OCI-LY1 (cell line): Measurements from ENCODE around the gene ARPC5L.
A peak's percentile ranks its signal among the peaks of the same experiment; 100 is the strongest.

Source experiments
- H2AFZ ChIP-seq: fragments of 200-600 bp; sonication (generic), shearing (Covaris generic); 2 replicates; pipeline ENCODE4 v1.6.0; 2014; ENCODE audit warnings: antibody characterized with exemption, mild to moderate bottlenecking, low read length
- H3F3A ChIP-seq: fragments of 200-600 bp; sonication (generic), shearing (Covaris generic); 2 replicates; pipeline ENCODE4 v1.6.0; 2014; ENCODE audit warnings: mild to moderate bottlenecking, antibody characterized with exemption, low read length, moderate library complexity; ENCODE audit not compliant: insufficient read depth
- H3K27ac ChIP-seq: fragments of 200-600 bp; sonication (generic); 2 replicates; pipeline ENCODE4 v1.5.1; 2014; ENCODE audit warnings: low read length, mixed run types, mild to moderate bottlenecking, low read depth; ENCODE audit not compliant: poor library complexity, severe bottlenecking
- H3K27me3 ChIP-seq: fragments of 200-600 bp; sonication (generic); 2 replicates; pipeline ENCODE4 v1.6.0; 2014; ENCODE audit warnings: antibody characterized with exemption, mild to moderate bottlenecking, low read length, moderate library complexity; ENCODE audit not compliant: insufficient read depth
- H3K36me3 ChIP-seq: fragments of 200-600 bp; sonication (generic); 2 replicates; pipeline ENCODE4 v1.6.1; 2014; ENCODE audit warnings: mild to moderate bottlenecking, antibody characterized with exemption, low read length, moderate library complexity, mixed read lengths; ENCODE audit not compliant: insufficient read depth
- H3K4me1 ChIP-seq: fragments of 200-600 bp; sonication (generic); 2 replicates; pipeline ENCODE4 v1.5.1; 2014; ENCODE audit warnings: mild to moderate bottlenecking, low read length, moderate library complexity; ENCODE audit not compliant: insufficient read depth, severe bottlenecking
- H3K4me2 ChIP-seq: fragments of 200-600 bp; sonication (generic), shearing (Covaris generic); 2 replicates; pipeline ENCODE4 v1.6.1; 2014; ENCODE audit warnings: low read length
- H3K4me3 ChIP-seq: fragments of 200-600 bp; sonication (generic); 2 replicates; pipeline ENCODE4 v1.5.1; 2014; ENCODE audit warnings: low read length, low read depth, mild to moderate bottlenecking, mixed read lengths; ENCODE audit not compliant: poor library complexity, severe bottlenecking
- H3K79me2 ChIP-seq: fragments of 200-600 bp; shearing (Covaris generic); 2 replicates; pipeline ENCODE4 v1.6.1; 2016; ENCODE audit warnings: mixed run types, low read length, mixed read lengths; ENCODE audit not compliant: insufficient read depth
- H3K9ac ChIP-seq: fragments of 200-600 bp; sonication (generic), shearing (Covaris generic); 2 replicates; pipeline ENCODE4 v1.6.1; 2014; ENCODE audit warnings: mild to moderate bottlenecking, low read length, mixed read lengths
- H3K9me2 ChIP-seq: fragments of 200-600 bp; sonication (generic), shearing (Covaris generic); 2 replicates; pipeline ENCODE4 v1.6.1; 2014; ENCODE audit warnings: low read depth, mild to moderate bottlenecking, low read length, mixed read lengths
- H3K9me3 ChIP-seq: fragments of 200-600 bp; shearing (Covaris generic); 2 replicates; pipeline ENCODE4 v1.6.1; 2014; ENCODE audit warnings: low read length, mixed read lengths
- H4K20me1 ChIP-seq: fragments of 200-600 bp; sonication (generic), shearing (Covaris generic); 2 replicates; pipeline ENCODE4 v1.6.0; 2016; ENCODE audit warnings: mild to moderate bottlenecking, low read length; ENCODE audit not compliant: insufficient read depth
- EZH2 ChIP-seq: fragments of 200-600 bp; sonication (generic), shearing (Covaris generic); IDR thresholded peaks from 2 replicates; pipeline ENCODE4 v1.8.0; 2017; ENCODE audit warnings: borderline replicate concordance, mixed run types, mild to moderate bottlenecking, antibody characterized with exemption, low read length, moderate library complexity, mixed read lengths
- TF ChIP-seq, protein P1 (sequence below): fragments of 200-600 bp; sonication (generic), shearing (Covaris generic); IDR thresholded peaks from 2 replicates; pipeline ENCODE4 v1.5.1; 2017; ENCODE audit warnings: mild to moderate bottlenecking, antibody characterized with exemption, low read length, moderate library complexity, mixed read lengths

Gene ARPC5L

DNA sequence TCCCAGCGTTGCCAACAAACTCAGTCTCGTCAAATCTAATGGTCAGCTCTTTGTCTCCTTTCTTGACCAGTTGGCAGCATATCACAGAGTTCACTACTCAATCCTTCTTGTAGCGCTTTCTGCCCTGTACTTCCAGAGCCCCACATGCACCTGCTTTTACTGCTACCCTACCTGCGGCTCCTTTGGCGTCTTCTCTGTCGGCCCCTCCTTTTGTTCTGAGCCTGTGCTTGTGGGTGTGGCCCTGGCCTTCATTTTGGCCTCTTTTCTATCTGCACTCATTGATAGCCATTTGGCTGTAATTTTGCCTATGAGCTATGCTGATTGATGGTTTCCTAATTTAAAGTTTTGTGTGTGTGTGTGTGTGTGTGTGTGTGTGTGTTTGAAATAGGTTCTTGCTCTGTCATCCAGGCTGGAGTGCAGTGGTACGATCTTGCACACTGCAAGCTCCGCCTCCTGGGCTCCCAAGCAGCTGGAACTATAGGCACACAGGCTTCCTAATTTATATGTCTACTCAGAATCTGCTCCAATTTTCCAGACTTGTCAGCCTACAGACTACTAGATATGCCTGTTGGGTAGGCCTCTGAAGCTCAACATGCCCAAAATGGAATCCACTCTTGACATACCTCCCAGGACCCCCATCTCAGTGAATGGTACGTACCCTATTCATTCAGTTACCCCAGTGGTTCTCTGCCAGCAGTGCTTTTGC is 32.3 kb downstream of the ARPC5L start:
- peaks cover 60% of the 10 kb centered on the region; the same call in 1 of the 2 replicates for H3K36me3 ChIP-seq
- H3K4me1 ChIP-seq = no peaks in the 10 kb centered on the region
- no peaks in the 10 kb centered on the region for H3K9me3 ChIP-seq
- no peaks in the 10 kb centered on the region for H3K9me2 ChIP-seq
- no peaks in the 10 kb centered on the region for H4K20me1 ChIP-seq
- H3K4me3 ChIP-seq = no peak overlapping the region
- H3K9ac ChIP-seq = no peak overlapping the region
- no peak for TF ChIP-seq EZH2
- TF ChIP-seq, protein P1, sequence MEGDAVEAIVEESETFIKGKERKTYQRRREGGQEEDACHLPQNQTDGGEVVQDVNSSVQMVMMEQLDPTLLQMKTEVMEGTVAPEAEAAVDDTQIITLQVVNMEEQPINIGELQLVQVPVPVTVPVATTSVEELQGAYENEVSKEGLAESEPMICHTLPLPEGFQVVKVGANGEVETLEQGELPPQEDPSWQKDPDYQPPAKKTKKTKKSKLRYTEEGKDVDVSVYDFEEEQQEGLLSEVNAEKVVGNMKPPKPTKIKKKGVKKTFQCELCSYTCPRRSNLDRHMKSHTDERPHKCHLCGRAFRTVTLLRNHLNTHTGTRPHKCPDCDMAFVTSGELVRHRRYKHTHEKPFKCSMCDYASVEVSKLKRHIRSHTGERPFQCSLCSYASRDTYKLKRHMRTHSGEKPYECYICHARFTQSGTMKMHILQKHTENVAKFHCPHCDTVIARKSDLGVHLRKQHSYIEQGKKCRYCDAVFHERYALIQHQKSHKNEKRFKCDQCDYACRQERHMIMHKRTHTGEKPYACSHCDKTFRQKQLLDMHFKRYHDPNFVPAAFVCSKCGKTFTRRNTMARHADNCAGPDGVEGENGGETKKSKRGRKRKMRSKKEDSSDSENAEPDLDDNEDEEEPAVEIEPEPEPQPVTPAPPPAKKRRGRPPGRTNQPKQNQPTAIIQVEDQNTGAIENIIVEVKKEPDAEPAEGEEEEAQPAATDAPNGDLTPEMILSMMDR = no peak
- H3K27me3 ChIP-seq = no peaks in the 10 kb centered on the region
- H3K4me2 ChIP-seq = no peak overlapping the region
- no peak overlapping the region for H2AFZ ChIP-seq
- no peak overlapping the region for H3K27ac ChIP-seq
- no peaks in the 10 kb centered on the region for H3K79me2 ChIP-seq
- no peaks in the 10 kb centered on the region for H3F3A ChIP-seq

DNA sequence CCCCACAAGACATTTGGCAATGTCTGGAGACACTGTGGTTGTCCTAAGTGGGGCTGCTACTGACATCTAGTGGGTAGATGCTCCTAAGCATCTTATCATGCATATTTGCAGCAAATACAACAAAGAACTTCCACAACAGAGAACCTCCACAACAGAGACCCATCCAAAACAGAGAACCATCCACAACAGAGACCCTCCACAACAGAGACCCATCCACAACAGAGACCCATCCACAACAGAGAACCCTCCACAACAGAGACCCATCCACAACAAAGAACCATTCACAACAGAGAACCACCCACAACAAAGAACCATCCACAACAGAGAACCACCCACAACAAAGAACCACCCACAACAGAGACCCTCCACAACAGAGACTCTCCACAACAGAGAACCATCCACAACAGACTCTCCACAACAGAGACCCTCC is 32.8 kb downstream of the ARPC5L start:
- Histone ChIP-seq H3K27me3 (no peaks in the 10 kb centered on the region), H3K9ac (no peak overlapping the region), H4K20me1 (no peaks in the 10 kb centered on the region), H3K9me3 (no peaks in the 10 kb centered on the region), H3K4me3 (no peak overlapping the region), H3F3A (no peaks in the 10 kb centered on the region), H3K4me1 (no peaks in the 10 kb centered on the region), H3K9me2 (no peaks in the 10 kb centered on the region), H3K36me3 (peaks cover 62% of the 10 kb centered on the region; the same call in 1 of the 2 replicates), H3K4me2 (no peak overlapping the region), H3K27ac (no peak overlapping the region), H2AFZ (no peak overlapping the region), H3K79me2 (no peaks in the 10 kb centered on the region)
- no peak for TF ChIP-seq EZH2
- TF ChIP-seq, protein P1 = peak; percentile 69

DNA sequence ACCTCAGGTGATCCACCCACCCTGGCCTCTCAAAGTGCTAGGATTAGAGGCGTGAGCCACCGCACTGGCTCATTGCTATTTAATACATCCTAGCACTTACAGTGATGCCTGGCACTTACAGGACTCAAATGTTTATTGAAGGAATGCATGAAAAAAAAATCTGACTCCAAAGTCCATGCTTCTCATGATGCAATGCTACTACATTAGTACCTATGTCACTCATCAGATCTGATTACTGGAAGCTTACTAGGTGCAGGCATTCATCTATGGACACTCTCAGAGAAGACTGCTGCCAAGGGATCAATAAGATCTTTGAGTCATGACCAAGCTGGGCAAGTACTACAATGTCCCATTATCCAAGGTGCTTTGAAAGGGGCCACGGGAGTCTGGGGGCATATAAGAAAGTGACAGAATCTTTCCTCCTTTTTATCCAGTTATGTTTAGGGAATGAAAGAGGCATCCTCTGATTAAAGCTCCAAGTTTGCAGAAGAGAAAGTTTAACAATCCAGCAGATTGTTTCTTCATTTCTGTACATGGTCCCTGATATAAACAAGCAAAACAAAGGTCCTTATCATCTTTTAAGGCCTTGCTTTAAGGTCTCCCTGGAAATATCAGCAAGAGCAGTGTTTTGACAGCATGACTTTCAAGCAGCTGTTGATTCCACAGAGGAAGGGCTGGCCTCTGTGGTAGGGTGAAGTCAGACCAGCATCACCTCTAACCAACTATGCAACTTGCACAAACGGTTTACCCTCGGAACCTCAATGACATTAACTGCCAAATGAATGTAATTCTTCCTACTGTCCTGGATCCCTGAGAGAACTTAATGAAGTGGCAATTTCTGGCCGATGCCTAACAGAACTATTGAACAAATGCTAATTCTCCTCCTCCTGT is 35.9 kb downstream of the ARPC5L start:
- Histone ChIP-seq H3K9me3 (no peaks in the 10 kb centered on the region), H3K36me3 (peaks cover 54% of the 10 kb centered on the region; the same call in 1 of the 2 replicates)

More for the DNA sequence above, 35.9 kb downstream of the ARPC5L start:
- Histone ChIP-seq H3K4me2 (no peak overlapping the region), H3F3A (no peaks in the 10 kb centered on the region), H3K9me2 (no peaks in the 10 kb centered on the region), H3K9ac (no peak overlapping the region), H4K20me1 (no peaks in the 10 kb centered on the region), H3K4me3 (no peak overlapping the region), H3K4me1 (no peaks in the 10 kb centered on the region), H2AFZ (no peak overlapping the region), H3K79me2 (no peaks in the 10 kb centered on the region), H3K27me3 (no peaks in the 10 kb centered on the region), H3K27ac (no peak overlapping the region)
- TF ChIP-seq, protein P1 = no peak
- no peak for TF ChIP-seq EZH2
